Stomach (tissue), 4 donors: ENCODE results near the gene ARL14.

Source experiments
- EP300 ChIP-seq: sonication (generic); formaldehyde crosslinking; IDR thresholded peaks from one replicate; pipeline ENCODE4 v1.6.1; 2017; ENCODE audit warnings: antibody characterized with exemption
- TF ChIP-seq, protein P1 (sequence below), 7 experiments: fragments of 450-650 bp in 4 of 7; fragments of 200-600 bp in 3 of 7; sonication (generic) in 3 of 7; IDR thresholded peaks; one replicate each; pipeline ENCODE4 v1.5.1; 2016 to 2019; ENCODE audit warnings: antibody characterized with exemption in 7 of 7, control low read depth in 2 of 7, mild to moderate bottlenecking in 1 of 7

DNA sequence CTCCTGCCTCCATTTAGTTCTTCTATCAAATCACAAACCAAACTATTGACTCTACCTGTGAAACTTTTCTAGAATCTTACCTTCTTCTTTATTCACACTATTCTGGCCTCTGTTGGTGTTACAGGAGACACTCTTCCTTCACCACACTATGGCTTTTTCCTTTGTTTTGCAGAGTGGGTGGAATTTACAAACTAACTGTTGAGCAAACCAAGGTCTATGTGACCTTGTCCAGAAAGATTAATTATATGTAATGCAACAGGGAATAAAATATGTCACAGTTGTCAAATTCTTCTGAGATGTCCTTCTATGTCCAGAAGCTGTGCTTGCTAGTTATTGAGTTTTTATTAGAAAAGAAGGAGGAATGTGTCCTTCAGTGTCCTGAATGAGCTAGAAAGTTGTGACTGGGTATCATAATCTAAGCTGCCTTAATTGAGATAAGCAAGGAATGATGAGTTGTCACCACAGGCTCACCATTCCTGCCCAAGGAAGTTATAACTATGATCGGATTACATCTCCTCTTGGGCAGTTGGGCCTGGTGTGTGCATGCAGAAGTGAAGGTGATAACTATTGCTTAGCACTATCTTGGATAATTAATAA lies 21.7 kb downstream of the ARL14 start:
- TF ChIP-seq, protein P1, sequence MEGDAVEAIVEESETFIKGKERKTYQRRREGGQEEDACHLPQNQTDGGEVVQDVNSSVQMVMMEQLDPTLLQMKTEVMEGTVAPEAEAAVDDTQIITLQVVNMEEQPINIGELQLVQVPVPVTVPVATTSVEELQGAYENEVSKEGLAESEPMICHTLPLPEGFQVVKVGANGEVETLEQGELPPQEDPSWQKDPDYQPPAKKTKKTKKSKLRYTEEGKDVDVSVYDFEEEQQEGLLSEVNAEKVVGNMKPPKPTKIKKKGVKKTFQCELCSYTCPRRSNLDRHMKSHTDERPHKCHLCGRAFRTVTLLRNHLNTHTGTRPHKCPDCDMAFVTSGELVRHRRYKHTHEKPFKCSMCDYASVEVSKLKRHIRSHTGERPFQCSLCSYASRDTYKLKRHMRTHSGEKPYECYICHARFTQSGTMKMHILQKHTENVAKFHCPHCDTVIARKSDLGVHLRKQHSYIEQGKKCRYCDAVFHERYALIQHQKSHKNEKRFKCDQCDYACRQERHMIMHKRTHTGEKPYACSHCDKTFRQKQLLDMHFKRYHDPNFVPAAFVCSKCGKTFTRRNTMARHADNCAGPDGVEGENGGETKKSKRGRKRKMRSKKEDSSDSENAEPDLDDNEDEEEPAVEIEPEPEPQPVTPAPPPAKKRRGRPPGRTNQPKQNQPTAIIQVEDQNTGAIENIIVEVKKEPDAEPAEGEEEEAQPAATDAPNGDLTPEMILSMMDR (IDR thresholded peaks at IDR 0.05) = no peak
- TF ChIP-seq EP300 = no peak
